GM12873 (cell line): ENCODE data around the gene TNNI3K.

Experiments used
- TF ChIP-seq, protein P1 (sequence below): IDR thresholded peaks from 2 replicates; pipeline ENCODE4 v1.5.1; 2012; ENCODE audit warnings: low read depth, mild to moderate bottlenecking, moderate library complexity, low read length, control low read depth; ENCODE audit not compliant: insufficient read depth; ENCODE audit errors: missing control alignments

The TNNI3K gene

DNA sequence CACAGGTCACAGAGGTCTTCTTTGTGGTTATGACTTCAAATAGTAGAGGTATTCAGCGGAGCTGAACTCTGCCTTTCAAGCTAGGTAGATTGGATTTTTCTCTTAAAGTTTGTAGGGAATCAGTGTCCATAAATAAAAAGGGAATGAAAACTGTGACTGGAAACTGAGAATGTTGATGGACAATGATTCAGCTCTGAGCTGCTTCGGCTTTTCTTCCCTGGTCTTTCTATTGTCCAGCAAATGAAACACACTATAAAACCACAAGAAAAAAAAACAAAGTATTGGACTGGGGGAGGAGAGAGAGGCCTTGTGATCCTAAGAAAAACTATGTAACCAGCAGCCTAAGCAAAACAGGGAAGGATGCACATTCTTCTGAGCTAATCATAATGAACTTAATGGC is 11.1 kb downstream of the TNNI3K start:
- TF ChIP-seq, protein P1, sequence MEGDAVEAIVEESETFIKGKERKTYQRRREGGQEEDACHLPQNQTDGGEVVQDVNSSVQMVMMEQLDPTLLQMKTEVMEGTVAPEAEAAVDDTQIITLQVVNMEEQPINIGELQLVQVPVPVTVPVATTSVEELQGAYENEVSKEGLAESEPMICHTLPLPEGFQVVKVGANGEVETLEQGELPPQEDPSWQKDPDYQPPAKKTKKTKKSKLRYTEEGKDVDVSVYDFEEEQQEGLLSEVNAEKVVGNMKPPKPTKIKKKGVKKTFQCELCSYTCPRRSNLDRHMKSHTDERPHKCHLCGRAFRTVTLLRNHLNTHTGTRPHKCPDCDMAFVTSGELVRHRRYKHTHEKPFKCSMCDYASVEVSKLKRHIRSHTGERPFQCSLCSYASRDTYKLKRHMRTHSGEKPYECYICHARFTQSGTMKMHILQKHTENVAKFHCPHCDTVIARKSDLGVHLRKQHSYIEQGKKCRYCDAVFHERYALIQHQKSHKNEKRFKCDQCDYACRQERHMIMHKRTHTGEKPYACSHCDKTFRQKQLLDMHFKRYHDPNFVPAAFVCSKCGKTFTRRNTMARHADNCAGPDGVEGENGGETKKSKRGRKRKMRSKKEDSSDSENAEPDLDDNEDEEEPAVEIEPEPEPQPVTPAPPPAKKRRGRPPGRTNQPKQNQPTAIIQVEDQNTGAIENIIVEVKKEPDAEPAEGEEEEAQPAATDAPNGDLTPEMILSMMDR, result no peak

DNA sequence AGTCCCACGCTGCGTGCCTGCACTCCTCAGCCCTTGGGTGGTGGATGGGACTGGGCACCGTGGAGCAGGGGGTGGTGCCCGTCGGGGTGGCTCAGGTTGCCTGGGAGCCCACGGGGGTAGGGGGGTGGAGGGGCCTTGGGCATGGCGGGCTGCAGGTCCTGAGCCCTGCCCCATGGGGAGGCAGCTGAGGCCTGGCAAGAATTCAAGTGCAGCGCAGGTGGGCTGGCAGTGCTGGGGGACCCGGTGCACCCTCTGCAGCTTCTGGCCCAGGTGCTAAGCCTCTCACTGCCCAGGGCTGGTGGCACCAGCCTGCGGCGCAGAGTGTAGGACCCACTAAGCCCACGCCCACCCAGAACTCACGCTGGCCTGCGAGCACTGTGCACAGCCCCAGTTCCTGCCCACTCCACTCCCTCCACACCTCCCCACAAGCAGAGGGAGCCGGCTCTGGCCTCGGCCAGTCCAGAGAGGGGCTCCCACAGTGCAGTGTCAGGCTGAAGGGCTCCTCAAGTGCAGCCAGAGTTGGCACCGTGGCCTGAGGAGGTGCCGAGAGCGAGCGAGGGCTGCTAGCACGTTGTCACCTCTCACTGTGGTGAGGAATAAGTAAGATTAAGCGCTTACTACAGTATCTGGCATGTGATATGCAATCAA is 12.8 kb downstream of the TNNI3K start:
- TF ChIP-seq, protein P1, result no peak

DNA sequence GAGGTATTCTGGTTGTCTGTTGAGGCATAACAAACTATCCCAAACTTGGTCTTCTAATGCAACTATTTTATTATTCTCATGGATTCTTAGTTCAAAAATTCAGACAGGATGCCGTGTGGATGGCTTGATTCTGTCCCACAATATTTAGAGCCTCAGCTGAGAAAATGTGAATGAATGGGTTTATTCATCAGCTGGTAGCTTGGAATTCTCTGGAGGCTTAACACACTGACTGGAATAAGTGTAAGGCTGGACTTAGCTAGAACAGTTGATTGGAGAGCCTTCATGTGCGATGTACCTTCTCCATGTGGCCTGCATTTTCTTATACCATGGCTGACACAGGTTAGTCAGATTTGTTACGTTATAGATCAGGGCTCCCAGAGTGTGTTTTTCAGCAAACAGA is 30.8 kb downstream of the TNNI3K start:
- TF ChIP-seq, protein P1, result no peak

DNA sequence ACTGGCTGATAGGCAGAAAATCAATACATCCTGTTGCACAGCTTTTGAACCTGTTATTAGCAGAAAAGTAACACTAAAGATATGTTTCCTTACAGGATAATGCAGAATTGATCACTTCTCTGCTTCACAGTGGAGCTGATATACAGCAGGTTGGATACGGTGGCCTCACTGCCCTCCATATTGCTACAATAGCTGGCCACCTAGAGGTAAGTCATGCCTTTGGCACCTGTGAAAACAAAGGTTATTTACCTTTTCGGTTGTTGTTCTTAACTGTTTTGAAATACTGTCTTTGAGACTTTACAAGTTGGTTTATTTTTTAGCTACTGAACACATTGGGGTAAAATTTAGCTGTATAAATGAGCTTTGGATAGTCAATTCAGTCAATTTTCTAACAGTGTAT is 36.3 kb downstream of the TNNI3K start:
- TF ChIP-seq, protein P1, result no peak

DNA sequence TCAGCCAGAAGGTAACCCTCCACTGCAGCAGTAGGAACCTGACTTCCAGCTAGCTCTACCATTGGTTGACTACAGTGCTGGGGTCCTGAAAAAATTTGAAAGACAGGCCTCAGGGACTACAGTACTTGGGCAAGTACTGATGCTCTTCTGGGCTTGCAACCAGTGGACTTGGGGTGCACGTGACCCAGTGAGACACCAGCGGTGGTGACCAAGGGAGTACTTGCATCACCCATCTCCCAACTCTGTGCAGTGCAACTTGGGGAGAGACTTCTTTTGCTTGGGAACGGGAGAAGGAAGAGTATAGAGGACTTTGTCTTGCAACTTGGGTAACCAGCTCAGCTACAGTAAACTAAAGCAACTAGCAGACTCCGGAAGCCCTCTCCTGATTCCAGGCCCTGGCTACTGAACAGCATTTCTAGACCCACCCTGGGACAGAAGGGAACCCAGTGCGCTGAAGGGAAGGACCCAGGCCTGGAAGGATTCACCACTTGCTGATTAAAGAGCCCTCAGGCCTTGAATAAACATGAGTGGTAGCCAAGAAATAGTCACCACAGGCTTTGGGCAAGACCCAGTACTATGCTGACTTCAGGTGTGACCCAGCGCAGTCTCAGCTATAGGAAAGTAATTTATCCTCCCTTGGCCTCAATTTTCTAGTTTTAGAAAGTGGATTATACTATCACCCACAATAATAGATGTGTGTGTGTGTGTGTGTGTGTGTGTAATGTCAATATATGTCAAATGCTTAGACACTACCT is 45.6 kb downstream of the TNNI3K start:
- TF ChIP-seq, protein P1, result no peak

DNA sequence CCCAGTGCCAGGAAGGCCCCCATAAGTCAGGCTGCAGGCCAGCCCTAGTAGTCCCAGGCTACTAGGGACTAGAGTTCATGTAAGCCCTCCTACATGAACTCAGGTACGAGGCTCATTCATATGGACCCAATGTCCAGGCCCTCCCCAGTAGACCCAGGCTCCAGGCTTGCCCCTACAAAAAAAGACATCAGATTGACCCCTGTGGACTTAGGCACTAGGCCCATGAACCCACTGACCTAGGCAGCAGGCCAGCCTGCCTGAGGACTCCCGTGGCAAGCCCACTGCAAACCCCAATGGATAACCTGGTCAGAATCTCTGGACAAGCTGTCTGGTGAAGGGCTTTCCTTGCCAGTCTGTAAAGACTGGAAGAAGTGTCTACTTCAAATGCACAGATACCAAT is 51.2 kb downstream of the TNNI3K start:
- TF ChIP-seq, protein P1, result no peak

DNA sequence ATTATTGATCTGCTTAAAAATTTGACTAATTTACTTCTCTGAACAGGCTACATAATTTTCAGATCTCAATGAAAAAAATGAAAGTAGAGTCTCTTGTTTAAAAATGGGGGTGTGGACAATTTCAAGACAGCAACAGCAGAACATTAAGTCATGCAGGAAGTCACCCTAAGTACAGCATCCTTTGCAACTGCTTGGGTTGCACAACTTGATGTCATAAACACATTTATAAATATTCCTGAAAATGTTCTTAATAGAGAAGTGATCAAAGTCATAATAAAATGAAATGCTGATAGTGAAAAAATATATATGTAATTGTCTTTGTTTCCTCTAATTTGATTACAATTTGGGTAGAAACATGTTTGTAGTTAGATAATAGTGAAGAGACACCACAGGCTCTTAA is 79.3 kb downstream of the TNNI3K start:
- TF ChIP-seq, protein P1, result no peak
